GM19351 (cell line): ENCODE data around the gene FBXO44.
"Not testable (repeated sequence)": the region's sequence is repeated elsewhere in the genome, so short reads cannot be mapped to it uniquely, and the experiment has no call there.

ENCODE experiments used
- ATAC-seq: cut with Tn5 transposase; IDR thresholded peaks from one replicate; pipeline ENCODE4 v1.9.1; 2021; ENCODE audit warnings: mild to moderate bottlenecking, moderate library complexity; ENCODE audit not compliant: unreplicated experiment

The FBXO44 gene

GRCh38 chr1:11654137-11654938 is at the start of gene FBXO44, which contains the start of gene FBXO2:
TSS of gene FBXO44 (plus strand) at chr1:11654877. CDS start at chr1:11655836, 959 bp downstream.
TSS of gene FBXO2 (minus strand) at chr1:11654429. CDS start at chr1:11654340, 89 bp downstream.
- peak; percentile 82 for ATAC-seq

- no peak for ATAC-seq
Measured at GRCh38 chr1:11606775-11607174, 47.9 kb upstream of the FBXO44 start.

- ATAC-seq: not testable (repeated sequence)
Measured at GRCh38 chr1:11608596-11609130, 46.0 kb upstream of the FBXO44 start.

GRCh38 chr1:11609378-11609777 is 45.3 kb upstream of the FBXO44 start:
- not testable (repeated sequence) for ATAC-seq

- no peak for ATAC-seq
Measured at GRCh38 chr1:11610629-11611180, 44.0 kb upstream of the FBXO44 start.

- no peak for ATAC-seq
Measured at GRCh38 chr1:11611638-11612327, 42.9 kb upstream of the FBXO44 start.

GRCh38 chr1:11613347-11613746 is 41.3 kb upstream of the FBXO44 start:
- ATAC-seq: no peak

- no peak for ATAC-seq
Measured at GRCh38 chr1:11615090-11615489, 39.6 kb upstream of the FBXO44 start.

- no peak for ATAC-seq
Measured at GRCh38 chr1:11616766-11617165, 37.9 kb upstream of the FBXO44 start.

- no peak for ATAC-seq
Measured at GRCh38 chr1:11617314-11617713, 37.4 kb upstream of the FBXO44 start.

GRCh38 chr1:11617741-11618140 is 36.9 kb upstream of the FBXO44 start:
- no peak for ATAC-seq

- ATAC-seq: no peak
Measured at GRCh38 chr1:11620405-11620804, 34.3 kb upstream of the FBXO44 start.

GRCh38 chr1:11620924-11621323 is 33.8 kb upstream of the FBXO44 start:
- ATAC-seq: no peak

- no peak for ATAC-seq
Measured at GRCh38 chr1:11622398-11622797, 32.3 kb upstream of the FBXO44 start.

GRCh38 chr1:11623702-11624101 is 31.0 kb upstream of the FBXO44 start:
- ATAC-seq: no peak

- ATAC-seq: no peak
Measured at GRCh38 chr1:11626551-11626950, 28.1 kb upstream of the FBXO44 start.

- ATAC-seq: no peak
Measured at GRCh38 chr1:11628767-11629166, 25.9 kb upstream of the FBXO44 start.

- no peak for ATAC-seq
Measured at GRCh38 chr1:11629184-11630016, 25.3 kb upstream of the FBXO44 start.

GRCh38 chr1:11634365-11635192 is 20.1 kb upstream of the FBXO44 start:
- ATAC-seq: no peak

GRCh38 chr1:11638121-11638520 is 16.6 kb upstream of the FBXO44 start:
- ATAC-seq: no peak
